ENCODE data around the gene HNRNPDL. TPM values are rescaled to one million over a fixed set of nuclear protein-coding genes. Genes with fewer than 3 reads are reported as not detected.
"Not testable (repeated sequence)": the region's sequence is repeated elsewhere in the genome, so short reads cannot be mapped to it uniquely, and the experiment has no call there.

HNRNPDL gene
- total RNA-seq, 2 experiments from 2014 or later = 224 to 394 TPM

- Histone ChIP-seq H3K79me2 (ENCODE audit: insufficient read depth, low read depth, low read length) (no peaks in the 10 kb centered on the region), H2AFZ (ENCODE audit: low read length) (no peak overlapping the region), H4K20me1 (ENCODE audit: insufficient read depth, low read length) (no peaks in the 10 kb centered on the region), H3K4me2 (ENCODE audit: low read length) (no peak overlapping the region), H3K27ac (ENCODE audit: low read depth, low read length, poor library complexity, severe bottlenecking) (no peak overlapping the region), H3K9me3 (ENCODE audit: low read length) (no peaks in the 10 kb centered on the region), H3K4me3 (ENCODE audit: low read depth, low read length, poor library complexity, severe bottlenecking) (no peak overlapping the region), H3K36me3 (ENCODE audit: insufficient read depth, low read length) (peaks cover 4% of the 10 kb centered on the region; the same call in 1 of the 2 replicates), H3K4me1 (ENCODE audit: insufficient read depth, low read length, poor library complexity, severe bottlenecking) (no peaks in the 10 kb centered on the region), H3K9me2 (ENCODE audit: insufficient read depth, low read length) (no peaks in the 10 kb centered on the region)
- intact Hi-C loops (cut with micrococcal nuclease; ENCODE audit: unreplicated experiment) = no loop called here
- TF ChIP-seq CTCF (conservative IDR thresholded peaks at IDR 0.05; ENCODE audit: low read length) = no peak
- no peak for TF ChIP-seq EZH2phosphoT487 (IDR thresholded peaks at IDR 0.05; ENCODE audit: borderline replicate concordance, low read depth, low read length)
- ChIA-PET CTCF (ENCODE audit: unreplicated experiment) (no interaction called here), POLR2A (interaction anchor here (0.7 kb wide), 1 partner anchor 196 kb away, joined by 3 read pairs; no protein-coding TSS in a partner anchor)
- no TSS peak for BruUV-seq (replicated peaks)
- no peak for DNase-seq (ENCODE audit: low spot score)
These were observed 43.4 kb upstream of the HNRNPDL start for GRCh38 chr4:82473621-82474164.

- H2AFZ ChIP-seq (ENCODE audit: low read length); CTCF ChIA-PET (ENCODE audit: unreplicated experiment); H3K9me2 ChIP-seq (ENCODE audit: insufficient read depth, low read length); H3K4me3 ChIP-seq (ENCODE audit: low read depth, low read length, poor library complexity, severe bottlenecking); intact Hi-C loops (cut with micrococcal nuclease; ENCODE audit: unreplicated experiment); BruUV-seq (replicated peaks); DNase-seq (ENCODE audit: low spot score); H3K4me2 ChIP-seq (ENCODE audit: low read length); H4K20me1 ChIP-seq (ENCODE audit: insufficient read depth, low read length); H3K36me3 ChIP-seq (ENCODE audit: insufficient read depth, low read length); H3K4me1 ChIP-seq (ENCODE audit: insufficient read depth, low read length, poor library complexity, severe bottlenecking); H3K9me3 ChIP-seq (ENCODE audit: low read length); H3K79me2 ChIP-seq (ENCODE audit: insufficient read depth, low read depth, low read length); H3K27ac ChIP-seq (ENCODE audit: low read depth, low read length, poor library complexity, severe bottlenecking); POLR2A ChIA-PET: not testable (repeated sequence)
These were observed 42.8 kb upstream of the HNRNPDL start for GRCh38 chr4:82473080-82473479.

DNA sequence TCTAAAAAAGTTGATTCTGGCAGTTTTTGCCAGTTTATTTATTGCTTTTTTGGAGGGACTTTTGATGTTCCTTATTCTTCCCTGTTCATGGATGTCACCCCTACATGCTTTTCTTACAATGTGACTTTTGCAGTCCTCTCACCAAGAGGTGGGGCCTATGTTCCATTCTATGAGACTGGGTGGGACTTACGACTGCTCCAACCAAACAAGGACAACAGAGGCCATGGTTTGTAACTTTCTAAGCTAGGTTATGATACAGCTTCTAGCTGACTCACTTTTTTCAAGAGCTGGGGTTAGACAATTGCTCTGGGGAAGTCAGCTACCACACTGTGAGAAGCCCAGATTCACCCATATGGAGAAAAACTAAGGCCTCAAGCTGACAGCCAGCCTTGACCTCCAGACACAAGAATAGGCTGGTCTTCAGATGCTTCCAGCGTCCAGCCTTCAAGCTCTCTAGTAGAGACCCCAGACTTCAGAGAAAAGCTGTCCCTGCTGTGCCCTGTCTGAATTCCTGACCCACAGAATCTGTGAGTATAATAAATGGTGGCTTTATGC is 39.6 kb upstream of the HNRNPDL start:
- no peak overlapping the region for H2AFZ ChIP-seq (ENCODE audit: low read length)
- H3K4me1 ChIP-seq (ENCODE audit: insufficient read depth, low read length, poor library complexity, severe bottlenecking) = no peaks in the 10 kb centered on the region
- no peak for TF ChIP-seq EZH2phosphoT487 (IDR thresholded peaks at IDR 0.05; ENCODE audit: borderline replicate concordance, low read depth, low read length)
- TF ChIP-seq CTCF (conservative IDR thresholded peaks at IDR 0.05; ENCODE audit: low read length) = no peak
- peaks cover 39% of the 10 kb centered on the region for H3K36me3 ChIP-seq (ENCODE audit: insufficient read depth, low read length)
- H4K20me1 ChIP-seq (ENCODE audit: insufficient read depth, low read length) = no peaks in the 10 kb centered on the region
- ChIA-PET CTCF (ENCODE audit: unreplicated experiment) (no interaction called here), POLR2A (interaction anchor here (0.8 kb wide), 1 partner anchor 121 kb away, joined by 3 read pairs; no protein-coding TSS in a partner anchor)
- no peaks in the 10 kb centered on the region for H3K9me2 ChIP-seq (ENCODE audit: insufficient read depth, low read length)
- DNase-seq (ENCODE audit: low spot score) = no peak
- no peak overlapping the region for H3K4me3 ChIP-seq (ENCODE audit: low read depth, low read length, poor library complexity, severe bottlenecking)
- H3K9me3 ChIP-seq (ENCODE audit: low read length) = 0 out of 2 replicates have a peak, but pooled peaks cover 12% of the 10 kb centered on the region
- H3K27ac ChIP-seq (ENCODE audit: low read depth, low read length, poor library complexity, severe bottlenecking) = no peak overlapping the region
- BruUV-seq (replicated peaks) = no TSS peak
- intact Hi-C loops (cut with micrococcal nuclease; ENCODE audit: unreplicated experiment) = loop anchor here (10.0 kb wide), 1 partner anchor 815 kb away; the partner anchor contains the start of gene COQ2
- H3K4me2 ChIP-seq (ENCODE audit: low read length) = no peak overlapping the region
- H3K79me2 ChIP-seq (ENCODE audit: insufficient read depth, low read depth, low read length) = no peaks in the 10 kb centered on the region
